HepG2 (cell line): Measurements from ENCODE around the gene ABCG5. TPM values are rescaled to one million over a fixed set of nuclear protein-coding genes. Genes with fewer than 3 reads are reported as not detected.
A peak's percentile ranks its signal among the peaks of the same experiment; 100 is the strongest.

Experiments used
- ATF7 ChIP-seq, 2 experiments: fragments of 450-650 bp in 1 of 2; sonication (generic) in 1 of 2; formaldehyde crosslinking in 1 of 2; IDR thresholded peaks; 2 replicates each; pipeline versions ENCODE4 v1.4.0 to v1.6.1; 2016 to 2020; ENCODE audit warnings: antibody characterized with exemption in 1 of 2, mild to moderate bottlenecking in 1 of 2, missing genetic modification reagents in 1 of 2
- CBX5 ChIP-seq: sonication (generic); formaldehyde crosslinking; IDR thresholded peaks from 2 replicates; pipeline ENCODE4 v1.4.0; 2020; ENCODE audit warnings: missing genetic modification reagents, borderline replicate concordance
- IRF9 ChIP-seq: sonication (generic); formaldehyde crosslinking; IDR thresholded peaks from 2 replicates; pipeline ENCODE4 v1.8.0; 2022; ENCODE audit warnings: missing genetic modification reagents, mild to moderate bottlenecking, borderline replicate concordance
- MATR3 ChIP-seq: sonication (generic); formaldehyde crosslinking; IDR thresholded peaks from 2 replicates; pipeline ENCODE4 v1.4.0; 2020; ENCODE audit warnings: missing genetic modification reagents
- NR2C2 ChIP-seq: sonication (generic); formaldehyde crosslinking; IDR thresholded peaks from 2 replicates; pipeline ENCODE4 v1.4.0; 2020; ENCODE audit warnings: missing genetic modification reagents, mild to moderate bottlenecking, moderate library complexity, borderline replicate concordance
- SATB2 ChIP-seq: sonication (generic); formaldehyde crosslinking; IDR thresholded peaks from 2 replicates; pipeline ENCODE4 v1.5.0; 2020; ENCODE audit warnings: missing genetic modification reagents
- SMARCC2 ChIP-seq: fragments of 450-650 bp; IDR thresholded peaks from 2 replicates; pipeline ENCODE4 v1.6.1; 2017; ENCODE audit warnings: antibody characterized with exemption, mild to moderate bottlenecking
- TAF1 ChIP-seq: sonication (generic); formaldehyde crosslinking; IDR thresholded peaks from 2 replicates; pipeline ENCODE4 v1.4.0; 2020; ENCODE audit warnings: missing genetic modification reagents
- THRA ChIP-seq: sonication (generic); formaldehyde crosslinking; IDR thresholded peaks from 2 replicates; pipeline ENCODE4 v1.4.0; 2020; ENCODE audit warnings: missing genetic modification reagents, borderline replicate concordance
- ZBTB8A ChIP-seq: sonication (generic); formaldehyde crosslinking; IDR thresholded peaks from 2 replicates; pipeline ENCODE4 v1.4.0; 2020; ENCODE audit warnings: mild to moderate bottlenecking, low read depth, missing genetic modification reagents, borderline replicate concordance
- ZC3H4 ChIP-seq: sonication (generic); formaldehyde crosslinking; IDR thresholded peaks from 2 replicates; pipeline ENCODE4 v1.4.0; 2020; ENCODE audit warnings: missing genetic modification reagents, borderline replicate concordance
- ZFYVE20 ChIP-seq: sonication (generic); formaldehyde crosslinking; IDR thresholded peaks from 2 replicates; pipeline ENCODE4 v1.8.0; 2023; ENCODE audit warnings: low read depth, mild to moderate bottlenecking, moderate library complexity, missing genetic modification reagents, borderline replicate concordance
- ZHX1 ChIP-seq: sonication (generic); formaldehyde crosslinking; IDR thresholded peaks from 2 replicates; pipeline ENCODE4 v1.8.1; 2022; ENCODE audit warnings: low read depth, mild to moderate bottlenecking, missing genetic modification reagents
- ZNF230 ChIP-seq: sonication (generic); formaldehyde crosslinking; IDR thresholded peaks from 2 replicates; pipeline ENCODE4 v1.4.0; 2020; ENCODE audit warnings: mild to moderate bottlenecking, missing genetic modification reagents
- ZNF598 ChIP-seq: sonication (generic); formaldehyde crosslinking; IDR thresholded peaks from 2 replicates; pipeline ENCODE4 v1.5.1; 2020; ENCODE audit warnings: mild to moderate bottlenecking, missing genetic modification reagents, borderline replicate concordance
- ZNF780A ChIP-seq: sonication (generic); formaldehyde crosslinking; IDR thresholded peaks from 2 replicates; pipeline ENCODE4 v1.8.0; 2022; ENCODE audit warnings: mild to moderate bottlenecking, missing genetic modification reagents, moderate library complexity
- ZNF883 ChIP-seq: sonication (generic); formaldehyde crosslinking; IDR thresholded peaks from 2 replicates; pipeline ENCODE4 v1.5.1; 2020; ENCODE audit warnings: mild to moderate bottlenecking, missing genetic modification reagents; ENCODE audit errors: not compliant biosample characterization
- polyA plus RNA-seq, 8 experiments: library from polyadenylated mRNA; depleted of rRNA in 3 of 8; stranded (reverse) in 7 of 8; unstranded in 1 of 8; fragments of >200 nt; fragmentation: Illumina TruSeq in 4 of 8; extraction: Trizol in 4 of 8; gene quantifications; 2 replicates each; pipeline versions ENCODE4 v1.2.1 to v1.2.3, GENCODE V29; 2011 to 2016; ENCODE audit warnings: low read depth in 4 of 8, missing spikeins in 1 of 8, mixed read lengths in 1 of 8; ENCODE audit not compliant: insufficient read depth in 1 of 8
- total RNA-seq, 5 experiments: library from RNA; depleted of rRNA; stranded (reverse); fragments of >200 nt; fragmentation: Illumina TruSeq; extraction: Trizol; gene quantifications; 2 replicates each; pipeline ENCODE4 v1.2.3, GENCODE V29; 2016; ENCODE audit warnings: low read depth in 1 of 5
- TF ChIP-seq, protein P1 (sequence below): sonication (generic); formaldehyde crosslinking; IDR thresholded peaks from 2 replicates; pipeline ENCODE4 v1.4.0; 2020; ENCODE audit warnings: missing genetic modification reagents
- TF ChIP-seq, protein P2 (sequence below): sonication (generic); formaldehyde crosslinking; IDR thresholded peaks from 2 replicates; pipeline ENCODE4 v1.4.0; 2020; ENCODE audit warnings: missing genetic modification reagents
- TF ChIP-seq, protein P3 (sequence below): sonication (generic); formaldehyde crosslinking; IDR thresholded peaks from 2 replicates; pipeline ENCODE4 v1.8.1; 2023; ENCODE audit warnings: mild to moderate bottlenecking, missing genetic modification reagents

ABCG5 gene
- total and polyA plus RNA-seq, 2 of the 13 experiments (the other 11 are each of a cell fraction or from before 2014, with no cell fraction given), result 15.1 to 39.0 TPM

GRCh38 chr2:43877782-43878464 lies 39.3 kb upstream of the ABCG5 start (continued):
- TF ChIP-seq, protein P1, sequence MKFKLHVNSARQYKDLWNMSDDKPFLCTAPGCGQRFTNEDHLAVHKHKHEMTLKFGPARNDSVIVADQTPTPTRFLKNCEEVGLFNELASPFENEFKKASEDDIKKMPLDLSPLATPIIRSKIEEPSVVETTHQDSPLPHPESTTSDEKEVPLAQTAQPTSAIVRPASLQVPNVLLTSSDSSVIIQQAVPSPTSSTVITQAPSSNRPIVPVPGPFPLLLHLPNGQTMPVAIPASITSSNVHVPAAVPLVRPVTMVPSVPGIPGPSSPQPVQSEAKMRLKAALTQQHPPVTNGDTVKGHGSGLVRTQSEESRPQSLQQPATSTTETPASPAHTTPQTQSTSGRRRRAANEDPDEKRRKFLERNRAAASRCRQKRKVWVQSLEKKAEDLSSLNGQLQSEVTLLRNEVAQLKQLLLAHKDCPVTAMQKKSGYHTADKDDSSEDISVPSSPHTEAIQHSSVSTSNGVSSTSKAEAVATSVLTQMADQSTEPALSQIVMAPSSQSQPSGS (CRISPR knock-in tag), result no peak
- no peak for TF ChIP-seq IRF9 (CRISPR knock-in tag)
- TF ChIP-seq ATF7 (IDR thresholded peaks at IDR 0.05), result no peak
- no peak for TF ChIP-seq ATF7 (CRISPR knock-in tag; IDR thresholded peaks at IDR 0.05)
- TF ChIP-seq ZNF598 (CRISPR knock-in tag), result peak; percentile 45; the same call in 1 of the 2 replicates
- TF ChIP-seq SMARCC2, result no peak
- TF ChIP-seq ZNF230 (CRISPR knock-in tag), result no peak
- TF ChIP-seq, protein P2, sequence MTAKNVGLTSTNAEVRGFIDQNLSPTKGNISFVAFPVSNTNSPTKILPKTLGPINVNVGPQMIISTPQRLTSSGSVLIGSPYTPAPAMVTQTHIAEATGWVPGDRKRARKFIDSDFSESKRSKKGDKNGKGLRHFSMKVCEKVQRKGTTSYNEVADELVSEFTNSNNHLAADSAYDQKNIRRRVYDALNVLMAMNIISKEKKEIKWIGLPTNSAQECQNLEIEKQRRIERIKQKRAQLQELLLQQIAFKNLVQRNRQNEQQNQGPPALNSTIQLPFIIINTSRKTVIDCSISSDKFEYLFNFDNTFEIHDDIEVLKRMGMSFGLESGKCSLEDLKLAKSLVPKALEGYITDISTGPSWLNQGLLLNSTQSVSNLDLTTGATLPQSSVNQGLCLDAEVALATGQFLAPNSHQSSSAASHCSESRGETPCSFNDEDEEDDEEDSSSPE (CRISPR knock-in tag), result no peak
- TF ChIP-seq ZC3H4 (CRISPR knock-in tag), result no peak
- no peak for TF ChIP-seq NR2C2
- no peak; the same call in 1 of the 2 replicates for TF ChIP-seq ZNF780A
- TF ChIP-seq CBX5 (CRISPR knock-in tag), result no peak
- TF ChIP-seq, protein P3, sequence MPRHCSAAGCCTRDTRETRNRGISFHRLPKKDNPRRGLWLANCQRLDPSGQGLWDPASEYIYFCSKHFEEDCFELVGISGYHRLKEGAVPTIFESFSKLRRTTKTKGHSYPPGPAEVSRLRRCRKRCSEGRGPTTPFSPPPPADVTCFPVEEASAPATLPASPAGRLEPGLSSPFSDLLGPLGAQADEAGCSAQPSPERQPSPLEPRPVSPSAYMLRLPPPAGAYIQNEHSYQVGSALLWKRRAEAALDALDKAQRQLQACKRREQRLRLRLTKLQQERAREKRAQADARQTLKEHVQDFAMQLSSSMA, result no peak
- no peak for TF ChIP-seq SATB2 (CRISPR knock-in tag)
- no peak for TF ChIP-seq ZFYVE20 (CRISPR knock-in tag)
- TF ChIP-seq ZHX1 (CRISPR knock-in tag), result no peak
- no peak for TF ChIP-seq ZBTB8A (CRISPR knock-in tag)
- no peak for TF ChIP-seq TAF1 (CRISPR knock-in tag)
- peak; percentile 66 for TF ChIP-seq ZNF883 (CRISPR knock-in tag)
- TF ChIP-seq THRA, result peak; percentile 76
- TF ChIP-seq MATR3 (CRISPR knock-in tag), result no peak
